Thyroid gland (tissue), 4 donors: ENCODE results near the gene RNF41. TPM values are rescaled to one million over a fixed set of nuclear protein-coding genes. Genes with fewer than 3 reads are reported as not detected.

ENCODE experiments used
- DNase-seq, 2 donors: peaks; one replicate each; pipeline ENCODE4 v3.0.0-alpha.2; 2019
- H3K27ac ChIP-seq, 3 donors: fragments of 200-600 bp; sonication (generic); 1 replicate in 2 of 3; 2 replicates in 1 of 3; pipeline ENCODE4 v1.5.1; 2016 to 2019; ENCODE audit warnings: mild to moderate bottlenecking in 1 of 3, moderate library complexity in 1 of 3
- H3K27me3 ChIP-seq: fragments of 200-600 bp; sonication (generic); one replicate; pipeline ENCODE4 v1.5.1; 2019
- H3K36me3 ChIP-seq, 2 donors: fragments of 200-600 bp; sonication (generic); one replicate each; pipeline ENCODE4 v1.5.1; 2016 to 2019
- H3K4me1 ChIP-seq, 2 donors: fragments of 200-600 bp; sonication (generic); one replicate each; pipeline ENCODE4 v1.5.1; 2017 to 2019
- H3K4me3 ChIP-seq, 3 donors: fragments of 200-600 bp; sonication (generic); replicated peaks in 1 of 3; 1 replicate in 2 of 3; 2 replicates in 1 of 3; pipeline ENCODE4 v1.5.1; 2016; ENCODE audit warnings: mild to moderate bottlenecking in 1 of 3
- H3K9me3 ChIP-seq: fragments of 200-600 bp; sonication (generic); one replicate; pipeline ENCODE4 v1.5.1; 2017
- POLR2A ChIP-seq, 2 donors: fragments of 450-650 bp; IDR thresholded peaks; one replicate each; pipeline ENCODE4 v1.6.1; 2017; ENCODE audit warnings: antibody characterized with exemption in 2 of 2, mild to moderate bottlenecking in 2 of 2, moderate library complexity in 1 of 2
- WGBS, 2 donors: methylation state at CpG; one replicate each; pipeline ENCODE4 v1.1.5; 2017; 5-methylcytosine and 5-hydroxymethylcytosine counted together
- intact Hi-C: fragments of 100-400 bp; cut with DNase I; formaldehyde crosslinking; loops from one replicate; pipeline ENCODE4 v1.15.1; 2023
- total RNA-seq, 4 donors: library from RNA; depleted of rRNA; stranded (reverse); fragments of >200 nt; gene quantifications; one replicate each; pipeline ENCODE4 v1.2.3, GENCODE V29; 2016
- TF ChIP-seq, protein P1 (sequence below), 6 experiments: fragments of 200-600 bp in 3 of 6; fragments of 450-650 bp in 3 of 6; sonication (generic) in 3 of 6; IDR thresholded peaks; one replicate each; pipeline ENCODE4 v1.5.1; 2016 to 2019; ENCODE audit warnings: antibody characterized with exemption in 6 of 6, mild to moderate bottlenecking in 2 of 6, inconsistent platforms in 1 of 6, moderate library complexity in 1 of 6

The RNF41 gene
- total RNA-seq, 4 donors from 2014 or later, result 63.4 to 89.7 (median 73.4) TPM

DNA sequence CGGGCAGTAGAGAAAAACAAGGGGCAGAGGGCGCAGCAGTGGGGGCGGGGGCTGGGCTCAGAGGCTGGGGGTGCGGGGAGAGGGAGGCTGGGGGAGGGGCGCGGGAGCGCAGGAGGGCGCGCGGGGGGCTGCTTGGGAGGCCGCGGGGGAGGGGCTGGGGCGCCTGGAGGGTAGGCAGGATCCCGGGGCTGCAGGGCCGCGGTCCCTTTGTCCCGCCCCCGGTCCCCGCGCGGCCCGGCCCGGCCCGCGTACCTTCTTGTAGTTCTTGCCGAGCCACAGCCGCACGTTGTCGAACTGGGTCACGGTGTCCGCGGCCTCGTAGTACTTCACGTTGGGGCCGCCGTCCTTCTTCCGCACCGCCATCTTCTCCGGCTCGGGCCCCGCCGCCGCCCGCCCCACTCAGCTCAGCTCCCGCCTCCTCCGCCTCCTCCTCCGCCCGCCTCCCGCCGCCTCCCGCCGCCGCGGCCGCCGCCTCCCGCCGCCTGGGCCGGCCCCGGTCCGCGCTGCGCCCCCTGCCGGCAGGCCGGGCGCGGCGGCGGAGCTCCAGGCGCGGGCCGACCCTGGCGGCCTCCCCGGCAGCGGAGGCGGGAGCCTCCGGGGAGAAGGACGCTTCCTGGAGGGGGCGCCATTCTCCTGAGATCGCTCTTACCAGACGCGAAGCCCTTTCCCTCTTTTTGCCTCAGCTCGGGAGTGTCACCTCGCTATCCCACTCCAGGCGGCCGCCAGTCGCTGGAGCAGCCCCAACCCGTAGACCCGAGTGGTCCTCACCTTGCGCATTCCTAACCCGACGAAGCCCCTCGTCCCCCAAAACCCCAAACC, 32.4 kb downstream of the RNF41 start, which contains the start of gene SMARCC2:
Gene SMARCC2 (minus strand): TSS at position 385 of the 819 bp plus-strand sequence. CDS start 22 bp downstream, at position 363.
- 0 to 1% methylated on average over 21 to 36 of the region's 93 CpGs for WGBS, 2 donors
- peak; percentile 86 to 88 for DNase-seq
- H3K9me3 ChIP-seq, result no peaks in the 10 kb centered on the region
- peaks cover 10 to 14% of the 10 kb centered on the region in 2 donors for H3K36me3 ChIP-seq
- H3K27ac ChIP-seq, result peak within 1 kb of the TSS; percentile 85 to 99 (median 98)
- peaks cover 14 to 22% of the 10 kb centered on the region in 2 donors for H3K4me1 ChIP-seq
- intact Hi-C loops, result loop anchor here (2.0 kb wide), 1 partner anchor 69 kb away; no protein-coding TSS in a partner anchor
- H3K4me3 ChIP-seq, result peak within 1 kb of the TSS; percentile 62 to 94 (median 77)
- peak in 1 of 2 donors; percentile 55 for TF ChIP-seq POLR2A (IDR thresholded peaks at IDR 0.05)
- TF ChIP-seq, protein P1, sequence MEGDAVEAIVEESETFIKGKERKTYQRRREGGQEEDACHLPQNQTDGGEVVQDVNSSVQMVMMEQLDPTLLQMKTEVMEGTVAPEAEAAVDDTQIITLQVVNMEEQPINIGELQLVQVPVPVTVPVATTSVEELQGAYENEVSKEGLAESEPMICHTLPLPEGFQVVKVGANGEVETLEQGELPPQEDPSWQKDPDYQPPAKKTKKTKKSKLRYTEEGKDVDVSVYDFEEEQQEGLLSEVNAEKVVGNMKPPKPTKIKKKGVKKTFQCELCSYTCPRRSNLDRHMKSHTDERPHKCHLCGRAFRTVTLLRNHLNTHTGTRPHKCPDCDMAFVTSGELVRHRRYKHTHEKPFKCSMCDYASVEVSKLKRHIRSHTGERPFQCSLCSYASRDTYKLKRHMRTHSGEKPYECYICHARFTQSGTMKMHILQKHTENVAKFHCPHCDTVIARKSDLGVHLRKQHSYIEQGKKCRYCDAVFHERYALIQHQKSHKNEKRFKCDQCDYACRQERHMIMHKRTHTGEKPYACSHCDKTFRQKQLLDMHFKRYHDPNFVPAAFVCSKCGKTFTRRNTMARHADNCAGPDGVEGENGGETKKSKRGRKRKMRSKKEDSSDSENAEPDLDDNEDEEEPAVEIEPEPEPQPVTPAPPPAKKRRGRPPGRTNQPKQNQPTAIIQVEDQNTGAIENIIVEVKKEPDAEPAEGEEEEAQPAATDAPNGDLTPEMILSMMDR (IDR thresholded peaks at IDR 0.05), result peak; percentile 20 to 93 (median 70)
- H3K27me3 ChIP-seq, result no peaks in the 10 kb centered on the region

DNA sequence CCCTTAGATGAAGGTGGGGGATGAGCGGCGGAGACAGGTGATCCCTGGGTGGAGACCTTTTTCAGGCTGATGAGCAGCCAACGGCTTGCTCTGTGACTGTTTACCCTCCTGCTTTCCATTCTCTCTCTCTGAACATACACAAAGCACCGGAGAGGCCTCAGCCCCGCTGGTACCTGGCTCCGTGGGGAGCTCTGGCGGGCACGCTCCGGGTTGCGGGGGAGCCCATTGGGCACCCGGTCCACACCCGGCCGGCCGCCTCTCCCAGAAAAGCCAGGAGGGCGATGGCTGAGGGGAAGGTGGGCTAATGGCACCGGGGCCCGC, 33.0 kb downstream of the RNF41 start:
- Histone ChIP-seq H3K27ac (peak overlapping the region; percentile 85 to 93 (median 90)), H3K4me3 (peak overlapping the region; percentile 62 to 77 (median 68)), H3K4me1 (peaks cover 14 to 22% of the 10 kb centered on the region in 2 donors), H3K9me3 (no peaks in the 10 kb centered on the region), H3K36me3 (peaks cover 16 to 20% of the 10 kb centered on the region in 2 donors), H3K27me3 (no peaks in the 10 kb centered on the region)
- WGBS, 2 donors, result 0 to 2% methylated on average over 10 to 14 of the region's 17 CpGs
- DNase-seq, result no peak
- TF ChIP-seq POLR2A (IDR thresholded peaks at IDR 0.05), result no peak
- TF ChIP-seq, protein P1 (IDR thresholded peaks at IDR 0.05), result no peak
- intact Hi-C loops, result loop anchor here (2.0 kb wide), 1 partner anchor 68 kb away; no protein-coding TSS in a partner anchor

DNA sequence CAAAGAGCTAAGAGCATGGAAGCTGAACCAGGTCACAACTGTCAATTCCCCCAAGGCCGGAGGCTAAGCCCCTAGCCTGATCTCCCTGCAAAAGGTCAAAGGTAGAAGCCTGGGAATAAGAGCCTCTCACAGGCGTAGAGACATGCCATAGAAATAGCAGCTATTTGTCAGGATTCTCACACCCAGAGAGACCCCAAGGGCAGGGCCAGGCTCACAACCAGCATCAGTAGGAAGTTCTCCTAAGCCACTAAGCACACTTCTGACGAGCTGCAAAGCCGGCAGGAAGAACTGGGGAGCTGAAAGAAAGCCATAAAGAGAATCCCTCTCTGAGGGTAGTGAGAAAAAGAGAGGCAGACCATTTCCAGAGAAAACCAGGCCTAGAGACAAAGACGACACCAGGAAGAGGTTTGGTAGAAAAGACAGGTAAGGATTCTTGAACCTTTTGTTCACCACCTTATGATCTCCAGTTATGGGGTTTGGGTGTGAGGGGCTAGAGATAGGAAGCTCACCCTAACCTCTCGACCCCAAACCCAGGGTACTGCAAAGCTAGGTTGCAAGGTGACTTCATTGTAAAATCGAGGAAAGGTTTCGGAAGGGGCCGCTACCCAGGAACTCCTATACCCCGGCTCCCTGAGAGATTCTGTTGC, 33.5 kb downstream of the RNF41 start:
- H3K36me3 ChIP-seq, result peaks cover 21 to 24% of the 10 kb centered on the region in 2 donors
- WGBS, 2 donors, result 16 to 21% methylated on average over 10 of the region's 10 CpGs
- H3K9me3 ChIP-seq, result no peaks in the 10 kb centered on the region
- peaks cover 14 to 22% of the 10 kb centered on the region in 2 donors for H3K4me1 ChIP-seq
- H3K4me3 ChIP-seq, result peak overlapping the region; percentile 62 to 77 (median 68)
- DNase-seq, result no peak
- intact Hi-C loops, result loop anchor here (2.0 kb wide), 1 partner anchor 67 kb away; no protein-coding TSS in a partner anchor
- TF ChIP-seq, protein P1 (IDR thresholded peaks at IDR 0.05), result no peak
- no peak for TF ChIP-seq POLR2A (IDR thresholded peaks at IDR 0.05)
- no peaks in the 10 kb centered on the region for H3K27me3 ChIP-seq
- peak overlapping the region; percentile 85 to 93 (median 90) for H3K27ac ChIP-seq

DNA sequence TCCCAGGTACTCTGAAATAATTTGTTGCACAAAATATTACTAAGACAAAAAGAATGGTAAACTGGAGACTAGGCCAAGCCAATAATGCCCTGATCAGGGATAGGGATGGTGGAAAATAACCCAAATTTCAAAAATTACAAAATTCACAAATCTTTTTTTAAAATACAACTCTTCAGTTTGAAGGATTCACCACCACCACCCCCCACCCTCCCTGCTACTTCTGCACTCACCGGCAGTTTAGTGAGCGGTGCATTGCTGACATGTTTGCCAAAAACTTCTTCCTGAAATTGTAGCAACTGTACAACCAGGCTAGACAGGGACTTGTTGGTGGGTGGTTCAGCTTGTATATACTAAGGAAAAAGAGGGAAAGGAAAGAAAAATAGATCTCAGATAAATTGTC, 34.8 kb downstream of the RNF41 start:
- Histone ChIP-seq H3K27ac (no peak overlapping the region), H3K36me3 (peaks cover 26 to 28% of the 10 kb centered on the region in 2 donors), H3K4me1 (peaks cover 14 to 22% of the 10 kb centered on the region in 2 donors), H3K4me3 (no peak overlapping the region), H3K27me3 (no peaks in the 10 kb centered on the region), H3K9me3 (no peaks in the 10 kb centered on the region)
- TF ChIP-seq POLR2A (IDR thresholded peaks at IDR 0.05), result no peak
- TF ChIP-seq, protein P1 (IDR thresholded peaks at IDR 0.05), result no peak
- WGBS, 2 donors, result 39 to 58% methylated on average over 2 of the region's 2 CpGs
- no peak for DNase-seq
- intact Hi-C loops, result no loop called here
